Measurements from ENCODE around the gene FAAH. TPM values are rescaled to one million over a fixed set of nuclear protein-coding genes. Genes with fewer than 3 reads are reported as not detected.

FAAH gene
- total and polyA plus RNA-seq, 10 of the 15 experiments (the other 5 are each of a cell fraction or from before 2014, with no cell fraction given) = 0.07 to 2.5 (median 0.64) TPM; not detected in 1

DNA sequence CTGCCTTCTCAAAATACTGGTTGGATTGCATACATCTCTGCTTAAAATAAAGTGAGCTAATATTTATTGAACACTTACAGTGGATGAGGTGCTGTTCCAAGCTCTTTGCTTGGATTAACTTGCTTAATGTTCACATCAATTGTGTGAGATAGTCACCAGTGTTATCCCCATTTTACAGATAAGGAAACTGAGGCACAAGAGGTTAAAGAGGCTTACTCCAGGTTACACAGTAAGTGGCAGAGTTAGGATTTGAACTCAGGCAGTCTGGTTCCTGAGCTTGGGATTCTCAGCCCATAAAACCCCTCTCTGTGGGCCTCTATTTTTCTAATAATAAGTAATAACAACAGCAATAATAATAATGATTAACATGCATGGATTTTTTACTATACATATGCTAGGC lies 13.6 kb upstream of the FAAH start:
- POLR2A ChIA-PET = interaction anchor here (1.0 kb wide), 1 partner anchor 16 kb away, joined by 3 read pairs; no protein-coding TSS in a partner anchor
- RAD21 ChIA-PET (ENCODE audit: unreplicated experiment) = no interaction called here
- Histone ChIP-seq H3K27me3 (replicated peaks in 1 of 2; ENCODE audit: control insufficient read depth in 2 of 2, insufficient read depth in 2 of 2, low read length in 1 of 2) (no peaks in the 10 kb centered on the region), H2AFZ (ENCODE audit: control insufficient read depth, low read depth, low read length) (no peak overlapping the region), H3K27ac (ENCODE audit: control insufficient read depth, insufficient read depth) (no peak overlapping the region), H3K4me2 (ENCODE audit: control insufficient read depth, insufficient read depth) (no peak overlapping the region), H3K9me3 (replicated peaks; ENCODE audit: control insufficient read depth, insufficient read depth, low read length) (no peaks in the 10 kb centered on the region; the same call in 2 of the 3 replicates), H3K79me2 (ENCODE audit: control insufficient read depth, insufficient read depth, low read length) (no peaks in the 10 kb centered on the region), H4K20me1 (ENCODE audit: control insufficient read depth, insufficient read depth) (no peaks in the 10 kb centered on the region), H3K36me3 (ENCODE audit: control insufficient read depth in 2 of 2, insufficient read depth in 2 of 2, low read length in 1 of 2) (no peaks in the 10 kb centered on the region), H3K9ac (ENCODE audit: control insufficient read depth, insufficient read depth, low read length) (no peak overlapping the region), H3K4me3 (no peak overlapping the region), H3K4me1 (ENCODE audit: control insufficient read depth, insufficient read depth, low read length) (no peaks in the 10 kb centered on the region)
- no TSS peak for BruUV-seq (replicated peaks)
- SMC1A ChIA-PET (ENCODE audit: uncharacterized antibody, unreplicated experiment) = no interaction called here
- intact Hi-C loops (cut with micrococcal nuclease; ENCODE audit: unreplicated experiment) = no loop called here
- no peak for TF ChIP-seq IKZF1 (conservative IDR thresholded peaks at IDR 0.05)
- TF ChIP-seq RCOR1 (conservative IDR thresholded peaks at IDR 0.05; ENCODE audit: low read depth, low read length) = no peak
- no peak for TF ChIP-seq ZNF384 (IDR thresholded peaks at IDR 0.05; ENCODE audit: borderline replicate concordance, low read depth, low read length)
- TF ChIP-seq, protein P1, sequence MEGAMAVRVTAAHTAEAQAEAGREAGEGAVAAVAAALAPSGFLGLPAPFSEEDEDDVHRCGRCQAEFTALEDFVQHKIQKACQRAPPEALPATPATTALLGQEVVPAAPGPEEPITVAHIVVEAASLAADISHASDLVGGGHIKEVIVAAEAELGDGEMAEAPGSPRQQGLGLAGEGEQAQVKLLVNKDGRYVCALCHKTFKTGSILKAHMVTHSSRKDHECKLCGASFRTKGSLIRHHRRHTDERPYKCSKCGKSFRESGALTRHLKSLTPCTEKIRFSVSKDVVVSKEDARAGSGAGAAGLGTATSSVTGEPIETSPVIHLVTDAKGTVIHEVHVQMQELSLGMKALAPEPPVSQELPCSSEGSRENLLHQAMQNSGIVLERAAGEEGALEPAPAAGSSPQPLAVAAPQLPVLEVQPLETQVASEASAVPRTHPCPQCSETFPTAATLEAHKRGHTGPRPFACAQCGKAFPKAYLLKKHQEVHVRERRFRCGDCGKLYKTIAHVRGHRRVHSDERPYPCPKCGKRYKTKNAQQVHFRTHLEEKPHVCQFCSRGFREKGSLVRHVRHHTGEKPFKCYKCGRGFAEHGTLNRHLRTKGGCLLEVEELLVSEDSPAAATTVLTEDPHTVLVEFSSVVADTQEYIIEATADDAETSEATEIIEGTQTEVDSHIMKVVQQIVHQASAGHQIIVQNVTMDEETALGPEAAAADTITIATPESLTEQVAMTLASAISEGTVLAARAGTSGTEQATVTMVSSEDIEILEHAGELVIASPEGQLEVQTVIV (IDR thresholded peaks at IDR 0.05; ENCODE audit: borderline replicate concordance, partially characterized antibody) = no peak
- FAIRE-seq = no peak
- ATAC-seq = no peak
- no peak for DNase-seq (ENCODE audit: low read depth, low spot score)
- CTCF ChIA-PET = no interaction called here
- in situ Hi-C loops (cut with MboI) = no loop called here

DNA sequence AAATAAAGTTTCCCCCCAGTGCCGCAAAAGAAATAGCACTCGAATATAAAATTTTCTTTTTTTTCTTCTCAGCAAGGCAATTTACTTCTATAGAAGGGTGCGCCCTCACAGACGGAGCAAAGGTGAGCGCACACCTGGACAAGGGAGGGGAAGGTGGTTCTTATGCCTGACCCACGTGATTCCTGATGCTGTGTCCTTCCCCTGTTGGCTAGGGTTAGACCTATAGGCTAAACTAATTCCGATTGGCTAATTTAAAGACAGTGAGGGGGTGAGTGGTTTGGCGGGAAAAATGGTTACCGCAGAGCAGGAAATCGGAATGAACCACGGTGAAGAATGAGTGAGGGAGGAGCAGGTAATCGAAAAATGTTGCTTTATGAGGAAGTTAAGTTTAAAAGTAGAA lies 607 bp upstream of the FAAH start:
- Histone ChIP-seq H3K9ac (ENCODE audit: control insufficient read depth, insufficient read depth, low read length) (no peak overlapping the region), H3K27ac (ENCODE audit: control insufficient read depth, insufficient read depth) (no peak overlapping the region), H2AFZ (ENCODE audit: control insufficient read depth, low read depth, low read length) (no peak overlapping the region), H3K4me3 (no peak overlapping the region), H3K4me1 (ENCODE audit: control insufficient read depth, insufficient read depth, low read length) (no peaks in the 10 kb centered on the region), H4K20me1 (ENCODE audit: control insufficient read depth, insufficient read depth) (no peaks in the 10 kb centered on the region), H3K9me3 (replicated peaks; ENCODE audit: control insufficient read depth, insufficient read depth, low read length) (peaks cover 4% of the 10 kb centered on the region; the same call in 2 of the 3 replicates), H3K36me3 (ENCODE audit: control insufficient read depth in 2 of 2, insufficient read depth in 2 of 2, low read length in 1 of 2) (no peaks in the 10 kb centered on the region), H3K4me2 (ENCODE audit: control insufficient read depth, insufficient read depth) (no peak overlapping the region), H3K27me3 (replicated peaks in 1 of 2; ENCODE audit: control insufficient read depth in 2 of 2, insufficient read depth in 2 of 2, low read length in 1 of 2) (no peaks in the 10 kb centered on the region), H3K79me2 (ENCODE audit: control insufficient read depth, insufficient read depth, low read length) (no peaks in the 10 kb centered on the region)
- intact Hi-C loops (cut with micrococcal nuclease; ENCODE audit: unreplicated experiment) = no loop called here
- BruUV-seq (replicated peaks) = no TSS peak
- DNase-seq (ENCODE audit: low read depth, low spot score) = no peak
- TF ChIP-seq, protein P2, sequence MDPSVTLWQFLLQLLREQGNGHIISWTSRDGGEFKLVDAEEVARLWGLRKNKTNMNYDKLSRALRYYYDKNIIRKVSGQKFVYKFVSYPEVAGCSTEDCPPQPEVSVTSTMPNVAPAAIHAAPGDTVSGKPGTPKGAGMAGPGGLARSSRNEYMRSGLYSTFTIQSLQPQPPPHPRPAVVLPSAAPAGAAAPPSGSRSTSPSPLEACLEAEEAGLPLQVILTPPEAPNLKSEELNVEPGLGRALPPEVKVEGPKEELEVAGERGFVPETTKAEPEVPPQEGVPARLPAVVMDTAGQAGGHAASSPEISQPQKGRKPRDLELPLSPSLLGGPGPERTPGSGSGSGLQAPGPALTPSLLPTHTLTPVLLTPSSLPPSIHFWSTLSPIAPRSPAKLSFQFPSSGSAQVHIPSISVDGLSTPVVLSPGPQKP (IDR thresholded peaks at IDR 0.05; ENCODE audit: low read depth, low read length) = no peak
- peak; percentile 23; the same call in 1 of the 2 replicates for TF ChIP-seq CBX5 (IDR thresholded peaks at IDR 0.05; ENCODE audit: low read depth)
- POLR2A ChIA-PET = no interaction called here
- SMC1A ChIA-PET (ENCODE audit: uncharacterized antibody, unreplicated experiment) = no interaction called here
- CTCF ChIA-PET = no interaction called here
- whole genome bisulfite sequencing (ENCODE audit: insufficient coverage, insufficient replicate concordance, low lambda C conversion rate, missing lambda C conversion rate) = 77% methylated on average over 12 of the region's 12 CpGs
- RAD21 ChIA-PET (ENCODE audit: unreplicated experiment) = no interaction called here
- FAIRE-seq = no peak
- ATAC-seq = no peak
- in situ Hi-C loops (cut with MboI) = no loop called here
